ENCODE data around the gene SLC26A11. TPM values are rescaled to one million over a fixed set of nuclear protein-coding genes. Genes with fewer than 3 reads are reported as not detected.

The SLC26A11 gene
- total RNA-seq, 1 experiment from 2014 or later, result 26.5 TPM

GRCh38 chr17:80259457-80260068, 39.3 kb downstream of the SLC26A11 start:
- H3K4me1 ChIP-seq (ENCODE audit: insufficient read depth, low read length), result peaks cover 14% of the 10 kb centered on the region; the same call in 1 of the 2 replicates
- H3K23me2 ChIP-seq (ENCODE audit: insufficient read length, low read depth, low read length, poor library complexity, severe bottlenecking), result no peaks in the 10 kb centered on the region
- no peaks in the 10 kb centered on the region for H3K27me3 ChIP-seq (ENCODE audit: insufficient read depth, low read length)
- no peak overlapping the region for H3K23ac ChIP-seq (ENCODE audit: insufficient read length, low read depth, low read length)
- H2BK15ac ChIP-seq (ENCODE audit: low read depth, low read length), result no peak overlapping the region
- H4K8ac ChIP-seq (replicated peaks; ENCODE audit: insufficient read length, low read depth, low read length), result no peak overlapping the region
- H3K4me2 ChIP-seq (ENCODE audit: insufficient read depth, insufficient read length, low read length), result peak overlapping the region; percentile 23
- no peak overlapping the region for H2AK5ac ChIP-seq (ENCODE audit: insufficient read length, low read length)
- H3K79me2 ChIP-seq (ENCODE audit: insufficient read depth, low read length), result no peaks in the 10 kb centered on the region
- H2BK120ac ChIP-seq (ENCODE audit: low read depth, low read length, poor library complexity, severe bottlenecking), result no peak overlapping the region
- no peak overlapping the region for H2BK5ac ChIP-seq (ENCODE audit: insufficient read length, low read length)
- no peak overlapping the region for H3T11ph ChIP-seq (ENCODE audit: low read length)
- peaks cover 40 to 52% of the 10 kb centered on the region in 2 experiments for H3K4me1 Mint-ChIP-seq
- peak overlapping the region; percentile 78 to 89 for H3K4me3 Mint-ChIP-seq
- H3K27me3 Mint-ChIP-seq (ENCODE audit: low read depth), result no peaks in the 10 kb centered on the region
- H3K9me3 ChIP-seq (ENCODE audit: control insufficient read depth, low read depth, low read length), result no peaks in the 10 kb centered on the region
- no CpG with 5 or more reads among the region's 18 CpGs for WGBS (ENCODE audit: extremely low coverage, insufficient read length, low lambda C conversion rate)
- no peak overlapping the region for H4K91ac ChIP-seq (ENCODE audit: insufficient read length, low read depth, low read length)
- H3K56ac ChIP-seq (ENCODE audit: insufficient read length, low read depth, low read length), result no peak overlapping the region
- H2BK12ac ChIP-seq (ENCODE audit: insufficient read length, low read depth, low read length), result no peak overlapping the region
- peaks cover 3 to 5% (median 3%) of the 10 kb centered on the region in 3 experiments; a peak in 6 of 7 replicates for H3K36me3 Mint-ChIP-seq (ENCODE audit: insufficient read depth in 1 of 3, low read depth in 3 of 3)
- no peak overlapping the region for H3K14ac ChIP-seq (ENCODE audit: insufficient read depth, low read length)
- H3K27ac ChIP-seq (ENCODE audit: insufficient read length, low read depth, low read length), result no peak overlapping the region
- no peak overlapping the region for H2BK20ac ChIP-seq (ENCODE audit: low read depth, low read length, poor library complexity, severe bottlenecking)
- H3K9me3 Mint-ChIP-seq, result no peaks in the 10 kb centered on the region; a peak in 1 of 5 replicates
- peak overlapping the region; percentile 89 to 97 (median 95) for H3K27ac Mint-ChIP-seq
- no peak for DNase-seq
- no peak overlapping the region for H3K4ac ChIP-seq (ENCODE audit: low read depth, low read length)
- H2AFZ ChIP-seq (ENCODE audit: low read length), result no peak overlapping the region
- no peaks in the 10 kb centered on the region for H4K20me1 ChIP-seq (ENCODE audit: control insufficient read depth, insufficient read depth, insufficient read length)
- no peak overlapping the region for H3K9ac ChIP-seq (ENCODE audit: extremely low read depth, insufficient read length, low read length)
- no peak overlapping the region for H4K5ac ChIP-seq (ENCODE audit: insufficient read length, low read depth, low read length)
- no peak overlapping the region for H3K18ac ChIP-seq (ENCODE audit: insufficient read length, low read depth, low read length)
- TF ChIP-seq, protein P1, sequence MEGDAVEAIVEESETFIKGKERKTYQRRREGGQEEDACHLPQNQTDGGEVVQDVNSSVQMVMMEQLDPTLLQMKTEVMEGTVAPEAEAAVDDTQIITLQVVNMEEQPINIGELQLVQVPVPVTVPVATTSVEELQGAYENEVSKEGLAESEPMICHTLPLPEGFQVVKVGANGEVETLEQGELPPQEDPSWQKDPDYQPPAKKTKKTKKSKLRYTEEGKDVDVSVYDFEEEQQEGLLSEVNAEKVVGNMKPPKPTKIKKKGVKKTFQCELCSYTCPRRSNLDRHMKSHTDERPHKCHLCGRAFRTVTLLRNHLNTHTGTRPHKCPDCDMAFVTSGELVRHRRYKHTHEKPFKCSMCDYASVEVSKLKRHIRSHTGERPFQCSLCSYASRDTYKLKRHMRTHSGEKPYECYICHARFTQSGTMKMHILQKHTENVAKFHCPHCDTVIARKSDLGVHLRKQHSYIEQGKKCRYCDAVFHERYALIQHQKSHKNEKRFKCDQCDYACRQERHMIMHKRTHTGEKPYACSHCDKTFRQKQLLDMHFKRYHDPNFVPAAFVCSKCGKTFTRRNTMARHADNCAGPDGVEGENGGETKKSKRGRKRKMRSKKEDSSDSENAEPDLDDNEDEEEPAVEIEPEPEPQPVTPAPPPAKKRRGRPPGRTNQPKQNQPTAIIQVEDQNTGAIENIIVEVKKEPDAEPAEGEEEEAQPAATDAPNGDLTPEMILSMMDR (conservative IDR thresholded peaks at IDR 0.05), result no peak
- no peaks in the 10 kb centered on the region for H3K79me1 ChIP-seq (ENCODE audit: insufficient read depth, low read depth, low read length, poor library complexity, severe bottlenecking)
